ENCODE data around the gene TSNAXIP1. TPM values are rescaled to one million over a fixed set of nuclear protein-coding genes. Genes with fewer than 3 reads are reported as not detected.

TSNAXIP1 gene
- total and polyA plus RNA-seq, 9 donors: 2.4 to 13.1 (median 3.2) TPM

DNA sequence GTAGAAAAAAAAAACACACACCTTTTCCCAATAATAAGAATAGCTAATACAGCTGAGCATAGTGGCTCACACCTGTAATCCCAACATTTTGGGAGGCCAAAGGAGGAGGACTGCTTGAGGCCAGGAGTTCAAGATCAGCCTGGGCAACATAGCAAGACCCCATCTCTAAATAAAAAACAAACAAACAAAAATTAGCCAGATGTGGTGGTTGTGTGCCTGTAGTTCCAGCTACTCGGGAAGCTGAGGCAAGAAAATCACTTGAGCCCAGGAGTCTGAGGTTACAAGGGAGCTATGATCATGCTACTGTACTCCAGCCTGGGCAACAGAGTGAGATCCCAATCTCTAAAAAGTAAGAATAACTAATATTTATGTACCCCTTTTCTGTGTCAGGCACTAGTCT lies 44.8 kb upstream of the TSNAXIP1 start:
- intact Hi-C loops (cut with DNase I): no loop called here
- Histone ChIP-seq H3K9me3 (no peaks in the 10 kb centered on the region), H3K27ac (no peak overlapping the region), H3K36me3 (no peaks in the 10 kb centered on the region), H3K27me3 (no peaks in the 10 kb centered on the region), H3K4me3 (no peak overlapping the region), H3K4me1 (ENCODE audit: insufficient read depth) (no peaks in the 10 kb centered on the region)
- no peak for DNase-seq
- 95 to 97% (median 96%) methylated on average over 1 of the region's 1 CpG for WGBS, 3 donors
- TF ChIP-seq, protein P1, sequence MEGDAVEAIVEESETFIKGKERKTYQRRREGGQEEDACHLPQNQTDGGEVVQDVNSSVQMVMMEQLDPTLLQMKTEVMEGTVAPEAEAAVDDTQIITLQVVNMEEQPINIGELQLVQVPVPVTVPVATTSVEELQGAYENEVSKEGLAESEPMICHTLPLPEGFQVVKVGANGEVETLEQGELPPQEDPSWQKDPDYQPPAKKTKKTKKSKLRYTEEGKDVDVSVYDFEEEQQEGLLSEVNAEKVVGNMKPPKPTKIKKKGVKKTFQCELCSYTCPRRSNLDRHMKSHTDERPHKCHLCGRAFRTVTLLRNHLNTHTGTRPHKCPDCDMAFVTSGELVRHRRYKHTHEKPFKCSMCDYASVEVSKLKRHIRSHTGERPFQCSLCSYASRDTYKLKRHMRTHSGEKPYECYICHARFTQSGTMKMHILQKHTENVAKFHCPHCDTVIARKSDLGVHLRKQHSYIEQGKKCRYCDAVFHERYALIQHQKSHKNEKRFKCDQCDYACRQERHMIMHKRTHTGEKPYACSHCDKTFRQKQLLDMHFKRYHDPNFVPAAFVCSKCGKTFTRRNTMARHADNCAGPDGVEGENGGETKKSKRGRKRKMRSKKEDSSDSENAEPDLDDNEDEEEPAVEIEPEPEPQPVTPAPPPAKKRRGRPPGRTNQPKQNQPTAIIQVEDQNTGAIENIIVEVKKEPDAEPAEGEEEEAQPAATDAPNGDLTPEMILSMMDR (IDR thresholded peaks at IDR 0.05): no peak
- TF ChIP-seq POLR2A (IDR thresholded peaks at IDR 0.05): no peak
- TF ChIP-seq EP300 (IDR thresholded peaks at IDR 0.05): no peak

DNA sequence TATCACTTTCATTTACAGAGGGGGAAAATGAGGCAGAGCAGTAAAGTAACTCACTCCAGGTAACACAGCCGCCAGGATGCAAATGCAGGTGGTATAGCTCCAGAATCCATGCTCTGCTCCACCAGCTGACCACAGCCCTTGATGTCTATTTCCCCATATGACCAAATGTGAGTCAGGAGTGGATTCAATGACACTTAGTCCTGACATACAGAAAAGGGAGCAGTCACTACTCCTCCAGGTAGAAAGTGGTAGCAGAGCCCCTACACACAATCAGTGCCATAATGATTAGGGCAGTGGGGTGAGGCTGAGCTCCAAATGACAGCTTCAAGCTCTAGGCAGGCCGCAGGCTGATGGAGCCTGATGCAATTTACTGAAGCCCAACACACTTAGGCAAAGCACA lies 44.3 kb upstream of the TSNAXIP1 start:
- Histone ChIP-seq H3K27me3 (no peaks in the 10 kb centered on the region), H3K9me3 (no peaks in the 10 kb centered on the region), H3K4me1 (ENCODE audit: insufficient read depth) (no peaks in the 10 kb centered on the region), H3K27ac (no peak overlapping the region), H3K36me3 (no peaks in the 10 kb centered on the region), H3K4me3 (no peak overlapping the region)
- TF ChIP-seq EP300 (IDR thresholded peaks at IDR 0.05) (no peak), POLR2A (IDR thresholded peaks at IDR 0.05) (no peak)
- TF ChIP-seq, protein P1 (IDR thresholded peaks at IDR 0.05): no peak
- intact Hi-C loops (cut with DNase I): no loop called here
- no peak for DNase-seq
- 90 to 95% (median 91%) methylated on average over 2 of the region's 2 CpGs for WGBS, 3 donors

DNA sequence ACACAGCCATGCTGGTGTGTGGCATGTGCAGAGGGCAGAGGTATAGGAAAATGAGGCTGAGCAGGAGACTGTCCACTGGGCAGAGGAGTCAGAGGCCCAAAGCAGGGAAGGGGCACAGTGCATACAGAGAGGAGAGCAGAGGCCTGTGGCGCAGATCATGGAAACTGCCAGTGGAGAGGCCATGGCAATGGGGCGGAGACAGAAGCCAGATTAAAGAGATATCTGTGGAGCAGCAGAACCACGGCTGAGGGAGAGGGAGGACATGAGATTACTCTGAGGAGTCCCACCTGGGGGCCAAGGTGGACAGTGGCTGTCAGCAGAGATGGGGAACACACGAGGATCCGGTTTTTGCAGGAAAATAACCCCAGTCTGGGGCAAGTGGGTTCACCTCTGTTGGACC lies 43.6 kb upstream of the TSNAXIP1 start:
- Histone ChIP-seq H3K4me3 (no peak overlapping the region), H3K27me3 (no peaks in the 10 kb centered on the region), H3K4me1 (ENCODE audit: insufficient read depth) (no peaks in the 10 kb centered on the region), H3K36me3 (no peaks in the 10 kb centered on the region), H3K9me3 (no peaks in the 10 kb centered on the region), H3K27ac (no peak overlapping the region)
- intact Hi-C loops (cut with DNase I): no loop called here
- DNase-seq: no peak
- TF ChIP-seq, protein P1 (IDR thresholded peaks at IDR 0.05): no peak
- no peak for TF ChIP-seq POLR2A (IDR thresholded peaks at IDR 0.05)
- TF ChIP-seq EP300 (IDR thresholded peaks at IDR 0.05): no peak
- 85 to 88% (median 86%) methylated on average over 5 of the region's 5 CpGs for WGBS, 3 donors

DNA sequence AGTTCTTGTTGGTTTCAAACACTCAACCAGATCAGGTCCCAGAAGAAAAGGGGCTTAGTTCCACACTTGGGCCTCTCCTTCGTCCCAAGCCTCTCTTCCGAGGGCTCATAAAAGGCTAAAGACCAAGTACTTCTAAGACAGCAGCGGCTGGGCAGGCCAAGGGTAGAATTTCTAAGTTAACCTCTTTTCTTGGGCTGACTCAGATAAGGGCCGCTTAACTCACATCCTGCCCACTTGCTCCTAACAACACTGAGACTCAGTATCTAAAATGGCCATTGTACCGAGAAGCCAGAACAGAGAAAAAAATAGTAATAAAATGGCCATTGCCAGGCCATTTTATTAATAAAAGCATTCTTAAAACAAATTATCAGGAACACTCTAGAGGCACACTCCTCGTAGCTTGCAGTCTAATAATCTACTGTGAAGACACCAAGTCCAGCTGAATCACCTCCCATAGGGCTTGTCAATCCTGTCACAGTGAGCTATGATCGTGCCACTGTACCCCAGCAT lies 42.5 kb upstream of the TSNAXIP1 start:
- TF ChIP-seq, protein P1 (IDR thresholded peaks at IDR 0.05): no peak
- Histone ChIP-seq H3K4me3 (no peak overlapping the region), H3K27ac (no peak overlapping the region), H3K36me3 (no peaks in the 10 kb centered on the region), H3K9me3 (no peaks in the 10 kb centered on the region), H3K27me3 (no peaks in the 10 kb centered on the region), H3K4me1 (ENCODE audit: insufficient read depth) (no peaks in the 10 kb centered on the region)
- intact Hi-C loops (cut with DNase I): no loop called here
- WGBS, 3 donors: 95 to 97% (median 95%) methylated on average over 7 of the region's 7 CpGs
- DNase-seq: no peak
